B cell (primary cell): ENCODE measurements around the gene FTCD. TPM values are rescaled to one million over a fixed set of nuclear protein-coding genes. Genes with fewer than 3 reads are reported as not detected.

Experiments
- ATAC-seq: fragments of 200-7000 bp; cut with Tn5 transposase; one replicate; pipeline ENCODE4 v1.10.0; 2021; ENCODE audit warnings: low read depth, mild to moderate bottlenecking, moderate number of reproducible peaks, moderate library complexity
- CTCF ChIA-PET: fragments of 350-600 bp; sonication (Branson Sonifier 250); formaldehyde crosslinking; loops from one replicate; lab custom pipeline; 2021; ENCODE audit warnings: antibody characterized with exemption, inconsistent platforms; lab: Charles Lee
- POLR2A ChIA-PET: fragments of 350-600 bp; sonication (Branson Sonifier 250); formaldehyde crosslinking; loops from one replicate; lab custom pipeline; 2021; ENCODE audit warnings: antibody characterized with exemption; lab: Charles Lee
- DNase-seq: peaks from one replicate; pipeline ENCODE4 v3.0.0; 2013
- H2AFZ ChIP-seq: 2 replicates; pipeline ENCODE4 v1.6.1; 2012; ENCODE audit warnings: mild to moderate bottlenecking, low read depth, low read length; ENCODE audit not compliant: insufficient read depth, poor library complexity, severe bottlenecking
- H3K27ac ChIP-seq, 2 donors: 1 replicate in 1 of 2; 2 replicates in 1 of 2; pipeline ENCODE4 v1.5.1; 2012 to 2013; ENCODE audit warnings: low read length in 2 of 2, mild to moderate bottlenecking in 2 of 2, moderate library complexity in 1 of 2
- H3K27me3 ChIP-seq, 4 experiments: fragments of 200-600 bp in 1 of 4; sonication (generic) in 1 of 4; replicated peaks in 1 of 4; 1 replicate in 2 of 4; 2 replicates in 2 of 4; pipeline versions ENCODE4 v1.6.1 to v1.7.0; 2013 to 2016; ENCODE audit warnings: low read length in 3 of 4, mild to moderate bottlenecking in 2 of 4, mixed read lengths in 1 of 4, moderate library complexity in 1 of 4; ENCODE audit not compliant: insufficient read depth in 4 of 4, control insufficient read depth in 3 of 4; ENCODE audit errors: control extremely low read depth in 1 of 4
- H3K36me3 ChIP-seq, 2 experiments: replicated peaks in 1 of 2; 1 replicate in 1 of 2; 2 replicates in 1 of 2; pipeline versions ENCODE4 v1.6.1 to v1.7.1; 2013; ENCODE audit warnings: low read length in 1 of 2; ENCODE audit not compliant: insufficient read depth in 2 of 2, control insufficient read depth in 1 of 2; ENCODE audit errors: control extremely low read depth in 1 of 2, extremely low read depth in 1 of 2
- H3K4me1 ChIP-seq, 2 donors: fragments of 200-600 bp in 1 of 2; sonication (generic) in 1 of 2; 1 replicate in 1 of 2; 2 replicates in 1 of 2; pipeline versions ENCODE4 v1.5.1 to v1.6.1; 2013 to 2017; ENCODE audit warnings: low read length in 2 of 2; ENCODE audit not compliant: control insufficient read depth in 2 of 2, insufficient read depth in 2 of 2
- H3K4me2 ChIP-seq: replicated peaks from 2 replicates; pipeline ENCODE3; 2012; ENCODE audit warnings: mild to moderate bottlenecking, low read depth, low read length; ENCODE audit not compliant: poor library complexity, severe bottlenecking
- H3K4me3 ChIP-seq, 5 experiments: fragments of 200-600 bp in 1 of 5; sonication (generic) in 1 of 5; 1 replicate in 3 of 5; 2 replicates in 2 of 5; pipeline versions ENCODE4 v1.5.1 to v1.7.0; 2011 to 2016; ENCODE audit warnings: low read length in 4 of 5, mild to moderate bottlenecking in 4 of 5, low read depth in 2 of 5, control low read depth in 1 of 5, moderate library complexity in 1 of 5; ENCODE audit not compliant: insufficient read depth in 1 of 5; ENCODE audit errors: control extremely low read depth in 1 of 5, extremely low read depth in 1 of 5
- H3K79me2 ChIP-seq: fragments of 200-600 bp; sonication (generic); one replicate; pipeline ENCODE4 v1.6.0; 2016; ENCODE audit warnings: low read length; ENCODE audit not compliant: control insufficient read depth, insufficient read depth
- H3K9ac ChIP-seq: fragments of 200-600 bp; sonication (generic); 2 replicates; pipeline ENCODE4 v1.6.1; 2017; ENCODE audit warnings: mild to moderate bottlenecking, low read length, moderate library complexity
- H3K9me3 ChIP-seq, 3 donors: one replicate each; pipeline versions ENCODE4 v1.6.1 to v1.7.1; 2013; ENCODE audit warnings: low read length in 2 of 3; ENCODE audit not compliant: control insufficient read depth in 2 of 3, insufficient read depth in 1 of 3; ENCODE audit errors: control extremely low read depth in 1 of 3
- H4K20me1 ChIP-seq: 2 replicates; pipeline ENCODE4 v1.6.0; 2012; ENCODE audit warnings: mild to moderate bottlenecking, low read length; ENCODE audit not compliant: insufficient read depth, control insufficient read depth, poor library complexity, severe bottlenecking
- H3K27ac Mint-ChIP-seq: one replicate; pipeline ENCODE4 v1.8.0; 2021; ENCODE audit warnings: mixed read lengths
- H3K27me3 Mint-ChIP-seq: one replicate; pipeline ENCODE4 v1.8.0; 2021; ENCODE audit warnings: mixed read lengths
- H3K4me1 Mint-ChIP-seq: one replicate; pipeline ENCODE4 v1.8.0; 2021; ENCODE audit warnings: mixed read lengths
- H3K4me3 Mint-ChIP-seq: one replicate; pipeline ENCODE4 v1.8.0; 2021; ENCODE audit warnings: mixed read lengths
- H3K9me3 Mint-ChIP-seq: one replicate; pipeline ENCODE4 v1.8.0; 2022; ENCODE audit warnings: mixed read lengths; ENCODE audit not compliant: insufficient read depth
- CTCF ChIP-seq: fragments of 200-600 bp; IDR thresholded peaks from one replicate; pipeline ENCODE4 v1.8.0; 2022; ENCODE audit warnings: antibody characterized with exemption, mild to moderate bottlenecking
- EZH2 ChIP-seq: IDR thresholded peaks from 2 replicates; pipeline ENCODE4 v1.6.1; 2012; ENCODE audit warnings: borderline replicate concordance, low read depth, mild to moderate bottlenecking, moderate library complexity, low read length; ENCODE audit not compliant: insufficient read depth, poor library complexity, severe bottlenecking
- WGBS: methylation state at CpG from one replicate; pipeline ENCODE4 v1.1.5; 2013; ENCODE audit warnings: missing lambda C conversion rate; ENCODE audit not compliant: insufficient coverage; 5-methylcytosine and 5-hydroxymethylcytosine counted together
- intact Hi-C: fragments of 100-400 bp; cut with micrococcal nuclease; formaldehyde crosslinking; loops from one replicate; pipeline ENCODE4 v1.10.0; 2022
- polyA plus RNA-seq: library from polyadenylated mRNA; depleted of rRNA; stranded (reverse); fragments of >200 nt; gene quantifications from 2 replicates; pipeline ENCODE4 v1.2.3, GENCODE V29; 2012
- total RNA-seq, 2 donors: library from RNA; stranded (reverse); fragments of 120-200 nt in 1 of 2; gene quantifications; 1 replicate in 1 of 2; 2 replicates in 1 of 2; pipeline versions ENCODE4 v1.2.3 to v1.2.4, GENCODE V29; 2013 to 2022

Gene FTCD
- total and polyA plus RNA-seq, 2 donors (not counting 1 experiment from before 2014, with no cell fraction given): 0.22 to 0.39 TPM

- CTCF ChIA-PET: no interaction called here
Measured at GRCh38 chr21:46193829-46194373, 38.5 kb upstream of the FTCD start.

More at GRCh38 chr21:46193829-46194373, 38.5 kb upstream of the FTCD start:
- 97% methylated on average over 9 of the region's 10 CpGs for WGBS
- H3K36me3 ChIP-seq: peaks cover 0 to 15% of the 10 kb centered on the region in 2 experiments
- DNase-seq: no peak
- H3K27me3 ChIP-seq: no peaks in the 10 kb centered on the region
- POLR2A ChIA-PET: no interaction called here
- intact Hi-C loops: no loop called here
- no peak overlapping the region for H2AFZ ChIP-seq
- ATAC-seq: no peak
- H3K27ac Mint-ChIP-seq: no peak overlapping the region
- H3K4me3 ChIP-seq: no peak overlapping the region
- no peak overlapping the region for H3K4me3 Mint-ChIP-seq
- H3K4me1 ChIP-seq: no peaks in the 10 kb centered on the region
- H4K20me1 ChIP-seq: no peaks in the 10 kb centered on the region
- no peaks in the 10 kb centered on the region for H3K4me1 Mint-ChIP-seq
- H3K79me2 ChIP-seq: no peaks in the 10 kb centered on the region
- no peaks in the 10 kb centered on the region for H3K27me3 Mint-ChIP-seq
- no peaks in the 10 kb centered on the region for H3K9me3 Mint-ChIP-seq
- no peak overlapping the region for H3K9ac ChIP-seq
- TF ChIP-seq CTCF (no peak), EZH2 (no peak)
- no peak overlapping the region for H3K27ac ChIP-seq
- H3K9me3 ChIP-seq: no peaks in the 10 kb centered on the region
- no peak overlapping the region for H3K4me2 ChIP-seq
